Heart left ventricle (tissue), 16 donors: Measurements from ENCODE around the gene RARRES1. TPM values are rescaled to one million over a fixed set of nuclear protein-coding genes. Genes with fewer than 3 reads are reported as not detected.
A peak's percentile ranks its signal among the peaks of the same experiment; 100 is the strongest.
"Not testable (repeated sequence)": the region's sequence is repeated elsewhere in the genome, so short reads cannot be mapped to it uniquely, and the experiment has no call there.

Source experiments
- ATAC-seq, 4 donors: fragments of 200-7000 bp; cut with Tn5 transposase; one replicate each; pipeline ENCODE4 v1.9.1; 2020 to 2022; ENCODE audit warnings: moderate library complexity in 4 of 4, mild to moderate bottlenecking in 3 of 4, moderate number of reproducible peaks in 1 of 4
- DNase-seq, 5 donors: peaks; one replicate each; pipeline ENCODE4 v3.0.0-alpha.2; 2020
- H3K27ac ChIP-seq, 12 donors: fragments of 200-600 bp; sonication (generic) in 4 of 12; one replicate each; pipeline versions ENCODE4 v1.5.0 to v1.8.0; 2016 to 2022; ENCODE audit warnings: mild to moderate bottlenecking in 2 of 12
- H3K27me3 ChIP-seq, 9 donors: fragments of 200-600 bp; sonication (generic) in 2 of 9; one replicate each; pipeline versions ENCODE4 v1.5.1 to v1.8.0; 2016 to 2022; ENCODE audit warnings: mild to moderate bottlenecking in 3 of 9
- H3K36me3 ChIP-seq, 9 donors: fragments of 200-600 bp; sonication (generic) in 2 of 9; one replicate each; pipeline versions ENCODE4 v1.5.0 to v1.8.0; 2018 to 2022; ENCODE audit warnings: mild to moderate bottlenecking in 2 of 9
- H3K4me1 ChIP-seq, 12 donors: fragments of 200-600 bp; sonication (generic) in 4 of 12; one replicate each; pipeline versions ENCODE4 v1.5.0 to v1.8.0; 2016 to 2022; ENCODE audit warnings: mild to moderate bottlenecking in 3 of 12
- H3K4me3 ChIP-seq, 12 donors: fragments of 200-600 bp; sonication (generic) in 4 of 12; one replicate each; pipeline versions ENCODE4 v1.5.0 to v1.8.0; 2017 to 2022; ENCODE audit warnings: mild to moderate bottlenecking in 9 of 12, moderate library complexity in 4 of 12
- H3K9me3 ChIP-seq, 12 donors: fragments of 200-600 bp; sonication (generic) in 4 of 12; one replicate each; pipeline versions ENCODE4 v1.5.0 to v1.8.0; 2016 to 2022; ENCODE audit warnings: mild to moderate bottlenecking in 1 of 12
- CTCF ChIP-seq, 12 donors: fragments of 200-600 bp; sonication (generic) in 4 of 12; IDR thresholded peaks; one replicate each; pipeline versions ENCODE4 v1.5.0 to v1.8.0; 2018 to 2022; ENCODE audit warnings: antibody characterized with exemption in 12 of 12, mild to moderate bottlenecking in 5 of 12
- POLR2A ChIP-seq, 2 donors: fragments of 450-650 bp; IDR thresholded peaks; one replicate each; pipeline ENCODE4 v1.6.1; 2017; ENCODE audit warnings: antibody characterized with exemption in 2 of 2, mild to moderate bottlenecking in 2 of 2, moderate library complexity in 2 of 2
- WGBS, 4 donors: extraction: QIAGEN DNeasy Blood & Tissue Kit in 2 of 4; methylation state at CpG; one replicate each; pipeline versions ENCODE4 v1.1.5 to v1.1.7; 2013 to 2018; 5-methylcytosine and 5-hydroxymethylcytosine counted together
- intact Hi-C, 10 donors: fragments of 100-400 bp; cut with DNase I; formaldehyde crosslinking; loops; one replicate each; pipeline versions ENCODE4 v1.11.1 to v1.14.2; 2022
- polyA plus RNA-seq, 2 donors: library from polyadenylated mRNA; stranded (reverse); fragments of 200-250 nt; gene quantifications; one replicate each; pipeline ENCODE4 v1.2.3, GENCODE V29; 2013
- total RNA-seq, 9 donors: library from RNA; depleted of rRNA in 2 of 9; stranded (reverse); fragments of >200 nt in 2 of 9; fragmentation: NEBNext Ultra II Directional in 3 of 9; extraction: Animal tissue kit (Norgen Biotek cat#: 25700) in 3 of 9; gene quantifications; one replicate each; pipeline versions ENCODE4 v1.1.0 to v1.2.4, GENCODE V29; 2016 to 2023
- donor health status: ischemic (EF 13 %, LVEDD 7.1; RV severe dilation, severe dysfunction).
- donor health status: healthy with polysubstance abuse.
- donor health status: DM: no; HTN: yes; CAD: no.
- donor health status: DM: no; HTN: no; CAD: no.
- donor health status: ischemic (EF 25% LVEDD 6.9; RV normal size, moderate dysfunction).
- donor health status: ischemic (EF 25% LVEDD 5.7; RV mildly dilated, moderate dysfunction).
- donor health status: healthy.
- donor health status: DM: yes; HTN: yes; CAD: no.
- donor health status: ischemic (EF 35%, LVEDD 5.7; RV mildly dilated, moderate dysfunction).
- donor health status: nonischemic (EF 11% LVEDD 7.7; RV severe dilation, severe dysfunction).
- donor health status: DM: yes; HTN: yes; CAD: no.
- donor health status: PGD.
- donor health status: ischemic (EF 29% LVEDD 5.4; RV normal size, mild dysfunction).
- donor health status: nonischemic (EF 23%, LVEDD 6.1; RV moderate dilation, normal function).

The RARRES1 gene
- total and polyA plus RNA-seq, 11 donors = 0.63 to 69.4 (median 3.6) TPM

DNA sequence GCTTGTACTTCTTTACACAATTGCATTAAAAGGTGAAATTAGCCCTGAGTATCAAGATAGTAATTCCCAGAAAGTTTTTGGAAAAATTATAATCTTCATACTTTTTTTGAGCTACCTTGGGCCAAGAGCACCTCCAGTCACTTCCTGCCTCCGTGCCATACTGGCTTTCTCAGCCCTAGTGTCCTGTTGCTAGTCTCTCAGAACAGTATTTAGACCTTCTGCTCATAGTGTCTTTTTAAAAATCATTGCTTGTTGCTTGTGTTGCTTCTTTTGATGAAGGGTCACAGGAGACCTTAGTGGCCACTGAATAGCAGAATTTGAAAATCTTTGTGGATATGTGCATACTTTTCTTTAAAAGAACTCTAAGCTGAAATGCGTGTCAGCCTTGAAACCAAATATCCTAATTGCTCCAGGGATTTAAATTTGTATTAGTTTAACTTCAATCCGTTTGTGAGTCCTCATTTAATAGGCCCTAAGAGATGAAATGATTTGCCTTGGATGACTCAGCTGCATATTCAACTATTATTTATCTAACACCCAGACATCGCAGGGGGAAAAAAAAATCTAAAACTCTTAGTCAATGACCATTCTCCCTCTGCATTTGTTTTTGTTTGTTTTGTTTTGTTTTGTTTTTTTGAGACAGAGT, 30.7 kb downstream of the RARRES1 start:
- peak overlapping the region in 1 of 12 donors; percentile 39 for H3K27ac ChIP-seq
- intact Hi-C loops = no loop called here

DNA sequence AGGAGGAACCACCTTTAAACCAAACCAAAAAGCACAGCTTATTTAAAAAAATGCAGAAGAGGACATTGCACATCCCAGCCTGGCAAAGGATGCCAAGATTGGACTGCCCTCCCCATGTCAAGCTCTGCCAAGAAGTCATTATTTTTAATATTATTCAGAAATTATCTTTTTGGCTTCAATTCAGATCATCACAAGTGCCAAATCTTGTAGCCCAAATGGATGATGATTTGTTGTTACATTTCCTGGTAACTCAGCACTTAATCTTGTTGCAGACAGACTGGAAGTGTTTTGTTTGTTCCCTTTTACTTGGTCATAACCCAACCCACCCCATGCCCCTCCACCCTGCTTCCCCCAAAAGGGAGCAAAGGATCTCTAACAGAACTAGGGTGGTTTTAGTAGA, 31.7 kb downstream of the RARRES1 start:
- TF ChIP-seq CTCF (IDR thresholded peaks at IDR 0.05) (no peak), POLR2A (IDR thresholded peaks at IDR 0.05) (no peak)
- DNase-seq = no peak
- H3K27me3 ChIP-seq = no peaks in the 10 kb centered on the region
- H3K36me3 ChIP-seq = peaks cover 0 to 29% (median 3%) of the 10 kb centered on the region in 9 donors
- peaks cover 0 to 34% (median 8%) of the 10 kb centered on the region in 12 donors for H3K4me1 ChIP-seq
- intact Hi-C loops = no loop called here
- no peak overlapping the region for H3K4me3 ChIP-seq
- H3K9me3 ChIP-seq = no peaks in the 10 kb centered on the region
- peak overlapping the region in 1 of 12 donors; percentile 39 for H3K27ac ChIP-seq
- ATAC-seq = peak in 1 of 4 donors; percentile 31

More for the DNA sequence above, 30.7 kb downstream of the RARRES1 start:
- Histone ChIP-seq H3K4me1 (peaks cover 0 to 34% (median 8%) of the 10 kb centered on the region in 12 donors), H3K4me3 (no peak overlapping the region), H3K36me3 (peaks cover 0 to 27% (median 3%) of the 10 kb centered on the region in 9 donors), H3K27me3 (no peaks in the 10 kb centered on the region), H3K9me3 (no peaks in the 10 kb centered on the region)
- 88 to 89% (median 88%) methylated on average over 4 of the region's 4 CpGs for WGBS, 4 donors
- ATAC-seq = no peak
- no peak for TF ChIP-seq CTCF (IDR thresholded peaks at IDR 0.05)
- no peak for TF ChIP-seq POLR2A (IDR thresholded peaks at IDR 0.05)
- DNase-seq = no peak

GRCh38 chr3:158696618-158697017, 35.6 kb downstream of the RARRES1 start:
- peaks cover 0 to 20% (median 8%) of the 10 kb centered on the region in 12 donors for H3K4me1 ChIP-seq
- DNase-seq = no peak
- H3K4me3 ChIP-seq = no peak overlapping the region
- WGBS, 4 donors = 46 to 55% (median 49%) methylated on average over 2 of the region's 2 CpGs
- ATAC-seq = no peak
- H3K9me3 ChIP-seq = no peaks in the 10 kb centered on the region
- intact Hi-C loops = no loop called here
- H3K27ac ChIP-seq = no peak overlapping the region
- no peak for TF ChIP-seq POLR2A (IDR thresholded peaks at IDR 0.05)
- TF ChIP-seq CTCF (IDR thresholded peaks at IDR 0.05) = no peak
- no peaks in the 10 kb centered on the region for H3K27me3 ChIP-seq
- H3K36me3 ChIP-seq = peaks cover 0 to 53% (median 33%) of the 10 kb centered on the region in 9 donors

- H3K27ac ChIP-seq, H3K9me3 ChIP-seq, H3K4me3 ChIP-seq, H3K4me1 ChIP-seq, H3K27me3 ChIP-seq, intact Hi-C loops, ATAC-seq, DNase-seq: not testable (repeated sequence)
- H3K36me3 ChIP-seq = peaks cover 0 to 69% (median 56%) of the 10 kb centered on the region in 9 donors
- 82 to 97% (median 87%) methylated on average over 3 of the region's 3 CpGs for WGBS, 4 donors
These were observed 38.3 kb downstream of the RARRES1 start for GRCh38 chr3:158693866-158694456.
